ENCODE data around the gene PDCD7.

DNA sequence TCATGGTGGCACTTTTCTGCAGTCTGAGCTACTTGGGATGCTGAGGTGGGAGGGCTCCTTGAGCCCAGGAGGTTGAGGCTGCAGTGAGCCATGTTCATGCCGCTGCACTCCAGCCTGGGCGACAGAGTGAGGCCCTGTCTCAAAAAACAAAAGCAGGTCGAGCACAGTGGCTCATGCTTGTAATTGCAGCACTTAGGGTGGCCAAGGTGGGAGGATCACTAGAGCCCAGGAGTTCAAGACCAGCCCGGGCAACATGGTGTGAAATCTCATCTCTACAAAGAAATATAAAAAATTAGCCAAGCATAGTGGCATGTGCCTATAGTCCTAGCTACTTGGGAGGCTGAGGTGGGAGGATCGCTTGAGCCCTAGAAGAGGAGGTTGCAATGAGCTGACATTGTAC lies 28.6 kb downstream of the PDCD7 start:
- TF ChIP-seq RAD21 (conservative IDR thresholded peaks at IDR 0.05 in 1 of 2, IDR thresholded peaks at IDR 0.05 in 1 of 2) (no peak), CHD2 (IDR thresholded peaks at IDR 0.05; ENCODE audit: low read length, partially characterized antibody) (no peak), RFX5 (IDR thresholded peaks at IDR 0.05) (no peak), POLR2A (IDR thresholded peaks at IDR 0.05; ENCODE audit: low read length) (no peak), BHLHE40 (IDR thresholded peaks at IDR 0.05; ENCODE audit: low read depth, low read length) (no peak)
- TF ChIP-seq, protein P1, sequence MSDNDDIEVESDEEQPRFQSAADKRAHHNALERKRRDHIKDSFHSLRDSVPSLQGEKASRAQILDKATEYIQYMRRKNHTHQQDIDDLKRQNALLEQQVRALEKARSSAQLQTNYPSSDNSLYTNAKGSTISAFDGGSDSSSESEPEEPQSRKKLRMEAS (IDR thresholded peaks at IDR 0.05) = no peak
- TF ChIP-seq, protein P2, sequence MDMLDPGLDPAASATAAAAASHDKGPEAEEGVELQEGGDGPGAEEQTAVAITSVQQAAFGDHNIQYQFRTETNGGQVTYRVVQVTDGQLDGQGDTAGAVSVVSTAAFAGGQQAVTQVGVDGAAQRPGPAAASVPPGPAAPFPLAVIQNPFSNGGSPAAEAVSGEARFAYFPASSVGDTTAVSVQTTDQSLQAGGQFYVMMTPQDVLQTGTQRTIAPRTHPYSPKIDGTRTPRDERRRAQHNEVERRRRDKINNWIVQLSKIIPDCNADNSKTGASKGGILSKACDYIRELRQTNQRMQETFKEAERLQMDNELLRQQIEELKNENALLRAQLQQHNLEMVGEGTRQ (IDR thresholded peaks at IDR 0.05) = no peak
- TF ChIP-seq, protein P3, sequence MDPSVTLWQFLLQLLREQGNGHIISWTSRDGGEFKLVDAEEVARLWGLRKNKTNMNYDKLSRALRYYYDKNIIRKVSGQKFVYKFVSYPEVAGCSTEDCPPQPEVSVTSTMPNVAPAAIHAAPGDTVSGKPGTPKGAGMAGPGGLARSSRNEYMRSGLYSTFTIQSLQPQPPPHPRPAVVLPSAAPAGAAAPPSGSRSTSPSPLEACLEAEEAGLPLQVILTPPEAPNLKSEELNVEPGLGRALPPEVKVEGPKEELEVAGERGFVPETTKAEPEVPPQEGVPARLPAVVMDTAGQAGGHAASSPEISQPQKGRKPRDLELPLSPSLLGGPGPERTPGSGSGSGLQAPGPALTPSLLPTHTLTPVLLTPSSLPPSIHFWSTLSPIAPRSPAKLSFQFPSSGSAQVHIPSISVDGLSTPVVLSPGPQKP (IDR thresholded peaks at IDR 0.05; ENCODE audit: low read depth, low read length) = no peak
- TF ChIP-seq, protein P4, sequence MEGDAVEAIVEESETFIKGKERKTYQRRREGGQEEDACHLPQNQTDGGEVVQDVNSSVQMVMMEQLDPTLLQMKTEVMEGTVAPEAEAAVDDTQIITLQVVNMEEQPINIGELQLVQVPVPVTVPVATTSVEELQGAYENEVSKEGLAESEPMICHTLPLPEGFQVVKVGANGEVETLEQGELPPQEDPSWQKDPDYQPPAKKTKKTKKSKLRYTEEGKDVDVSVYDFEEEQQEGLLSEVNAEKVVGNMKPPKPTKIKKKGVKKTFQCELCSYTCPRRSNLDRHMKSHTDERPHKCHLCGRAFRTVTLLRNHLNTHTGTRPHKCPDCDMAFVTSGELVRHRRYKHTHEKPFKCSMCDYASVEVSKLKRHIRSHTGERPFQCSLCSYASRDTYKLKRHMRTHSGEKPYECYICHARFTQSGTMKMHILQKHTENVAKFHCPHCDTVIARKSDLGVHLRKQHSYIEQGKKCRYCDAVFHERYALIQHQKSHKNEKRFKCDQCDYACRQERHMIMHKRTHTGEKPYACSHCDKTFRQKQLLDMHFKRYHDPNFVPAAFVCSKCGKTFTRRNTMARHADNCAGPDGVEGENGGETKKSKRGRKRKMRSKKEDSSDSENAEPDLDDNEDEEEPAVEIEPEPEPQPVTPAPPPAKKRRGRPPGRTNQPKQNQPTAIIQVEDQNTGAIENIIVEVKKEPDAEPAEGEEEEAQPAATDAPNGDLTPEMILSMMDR (IDR thresholded peaks at IDR 0.05) = no peak
